WTC11 (cell line): ENCODE data around the gene EWSR1.

ENCODE experiments used
- AFF4 ChIP-seq: sonication (generic); formaldehyde crosslinking; IDR thresholded peaks from 2 replicates; pipeline ENCODE4 v1.8.1; 2023; ENCODE audit warnings: mild to moderate bottlenecking, missing genetic modification reagents, borderline replicate concordance
- ATF1 ChIP-seq: sonication (generic); formaldehyde crosslinking; IDR thresholded peaks from 2 replicates; pipeline ENCODE4 v1.8.1; 2023; ENCODE audit warnings: mild to moderate bottlenecking, moderate library complexity, missing genetic modification reagents
- CREB1 ChIP-seq: sonication (generic); formaldehyde crosslinking; IDR thresholded peaks from 2 replicates; pipeline ENCODE4 v1.8.0; 2023; ENCODE audit warnings: mild to moderate bottlenecking, missing genetic modification reagents
- ESRRA ChIP-seq: sonication (generic); formaldehyde crosslinking; IDR thresholded peaks from 2 replicates; pipeline ENCODE4 v1.8.1; 2022; ENCODE audit warnings: mild to moderate bottlenecking, missing genetic modification reagents, borderline replicate concordance
- ETV6 ChIP-seq: sonication (generic); formaldehyde crosslinking; IDR thresholded peaks from 2 replicates; pipeline ENCODE4 v1.8.1; 2022; ENCODE audit warnings: mild to moderate bottlenecking, missing genetic modification reagents
- MAX ChIP-seq: sonication (generic); formaldehyde crosslinking; IDR thresholded peaks from 2 replicates; pipeline ENCODE4 v1.8.0; 2022; ENCODE audit warnings: mild to moderate bottlenecking, missing genetic modification reagents
- NFYB ChIP-seq: sonication (generic); formaldehyde crosslinking; conservative IDR thresholded peaks from 2 replicates; pipeline ENCODE4 v1.8.0; 2022; ENCODE audit warnings: low read depth, missing genetic modification reagents
- RELA ChIP-seq: sonication (generic); formaldehyde crosslinking; IDR thresholded peaks from 2 replicates; pipeline ENCODE4 v1.8.1; 2022; ENCODE audit warnings: missing genetic modification reagents, mild to moderate bottlenecking, borderline replicate concordance
- ZBTB21 ChIP-seq: sonication (generic); formaldehyde crosslinking; IDR thresholded peaks from 2 replicates; pipeline ENCODE4 v1.8.1; 2023; ENCODE audit warnings: mild to moderate bottlenecking, missing genetic modification reagents, borderline replicate concordance
- ZNF121 ChIP-seq: sonication (generic); formaldehyde crosslinking; IDR thresholded peaks from 2 replicates; pipeline ENCODE4 v1.8.0; 2023; ENCODE audit warnings: missing genetic modification reagents
- ZNF138 ChIP-seq: sonication (generic); formaldehyde crosslinking; conservative IDR thresholded peaks from 2 replicates; pipeline ENCODE4 v1.8.1; 2022; ENCODE audit warnings: mild to moderate bottlenecking, moderate library complexity, missing genetic modification reagents
- TF ChIP-seq, protein P1 (sequence below): sonication (generic); formaldehyde crosslinking; IDR thresholded peaks from 2 replicates; pipeline ENCODE4 v1.8.1; 2023; ENCODE audit warnings: mild to moderate bottlenecking, moderate library complexity, missing genetic modification reagents
- TF ChIP-seq, protein P2 (sequence below): fragments of 200-600 bp; IDR thresholded peaks from 2 replicates; pipeline ENCODE4 v1.8.0; 2022; ENCODE audit warnings: antibody characterized with exemption
- TF ChIP-seq, protein P3 (sequence below): sonication (generic); formaldehyde crosslinking; IDR thresholded peaks from 2 replicates; pipeline ENCODE4 v1.8.0; 2023; ENCODE audit warnings: missing genetic modification reagents

- TF ChIP-seq ATF1 (CRISPR knock-in tag) (no peak), ZNF121 (no peak), NFYB (CRISPR knock-in tag) (no peak), ESRRA (no peak), ZNF138 (CRISPR knock-in tag) (no peak), MAX (no peak), RELA (CRISPR knock-in tag) (no peak), AFF4 (CRISPR knock-in tag) (no peak), ZBTB21 (CRISPR knock-in tag) (no peak), ETV6 (CRISPR knock-in tag) (no peak), CREB1 (no peak)
- TF ChIP-seq, protein P1, sequence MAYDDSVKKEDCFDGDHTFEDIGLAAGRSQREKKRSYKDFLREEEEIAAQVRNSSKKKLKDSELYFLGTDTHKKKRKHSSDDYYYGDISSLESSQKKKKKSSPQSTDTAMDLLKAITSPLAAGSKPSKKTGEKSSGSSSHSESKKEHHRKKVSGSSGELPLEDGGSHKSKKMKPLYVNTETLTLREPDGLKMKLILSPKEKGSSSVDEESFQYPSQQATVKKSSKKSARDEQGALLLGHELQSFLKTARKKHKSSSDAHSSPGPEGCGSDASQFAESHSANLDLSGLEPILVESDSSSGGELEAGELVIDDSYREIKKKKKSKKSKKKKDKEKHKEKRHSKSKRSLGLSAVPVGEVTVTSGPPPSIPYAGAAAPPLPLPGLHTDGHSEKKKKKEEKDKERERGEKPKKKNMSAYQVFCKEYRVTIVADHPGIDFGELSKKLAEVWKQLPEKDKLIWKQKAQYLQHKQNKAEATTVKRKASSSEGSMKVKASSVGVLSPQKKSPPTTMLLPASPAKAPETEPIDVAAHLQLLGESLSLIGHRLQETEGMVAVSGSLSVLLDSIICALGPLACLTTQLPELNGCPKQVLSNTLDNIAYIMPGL (CRISPR knock-in tag) = no peak
- TF ChIP-seq, protein P2, sequence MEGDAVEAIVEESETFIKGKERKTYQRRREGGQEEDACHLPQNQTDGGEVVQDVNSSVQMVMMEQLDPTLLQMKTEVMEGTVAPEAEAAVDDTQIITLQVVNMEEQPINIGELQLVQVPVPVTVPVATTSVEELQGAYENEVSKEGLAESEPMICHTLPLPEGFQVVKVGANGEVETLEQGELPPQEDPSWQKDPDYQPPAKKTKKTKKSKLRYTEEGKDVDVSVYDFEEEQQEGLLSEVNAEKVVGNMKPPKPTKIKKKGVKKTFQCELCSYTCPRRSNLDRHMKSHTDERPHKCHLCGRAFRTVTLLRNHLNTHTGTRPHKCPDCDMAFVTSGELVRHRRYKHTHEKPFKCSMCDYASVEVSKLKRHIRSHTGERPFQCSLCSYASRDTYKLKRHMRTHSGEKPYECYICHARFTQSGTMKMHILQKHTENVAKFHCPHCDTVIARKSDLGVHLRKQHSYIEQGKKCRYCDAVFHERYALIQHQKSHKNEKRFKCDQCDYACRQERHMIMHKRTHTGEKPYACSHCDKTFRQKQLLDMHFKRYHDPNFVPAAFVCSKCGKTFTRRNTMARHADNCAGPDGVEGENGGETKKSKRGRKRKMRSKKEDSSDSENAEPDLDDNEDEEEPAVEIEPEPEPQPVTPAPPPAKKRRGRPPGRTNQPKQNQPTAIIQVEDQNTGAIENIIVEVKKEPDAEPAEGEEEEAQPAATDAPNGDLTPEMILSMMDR = no peak
- TF ChIP-seq, protein P3, sequence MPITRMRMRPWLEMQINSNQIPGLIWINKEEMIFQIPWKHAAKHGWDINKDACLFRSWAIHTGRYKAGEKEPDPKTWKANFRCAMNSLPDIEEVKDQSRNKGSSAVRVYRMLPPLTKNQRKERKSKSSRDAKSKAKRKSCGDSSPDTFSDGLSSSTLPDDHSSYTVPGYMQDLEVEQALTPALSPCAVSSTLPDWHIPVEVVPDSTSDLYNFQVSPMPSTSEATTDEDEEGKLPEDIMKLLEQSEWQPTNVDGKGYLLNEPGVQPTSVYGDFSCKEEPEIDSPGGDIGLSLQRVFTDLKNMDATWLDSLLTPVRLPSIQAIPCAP = no peak
Measured at GRCh38 chr22:29290061-29290460, 22.0 kb downstream of the EWSR1 start.
